ENCODE results near the gene HOXC10.

DNA sequence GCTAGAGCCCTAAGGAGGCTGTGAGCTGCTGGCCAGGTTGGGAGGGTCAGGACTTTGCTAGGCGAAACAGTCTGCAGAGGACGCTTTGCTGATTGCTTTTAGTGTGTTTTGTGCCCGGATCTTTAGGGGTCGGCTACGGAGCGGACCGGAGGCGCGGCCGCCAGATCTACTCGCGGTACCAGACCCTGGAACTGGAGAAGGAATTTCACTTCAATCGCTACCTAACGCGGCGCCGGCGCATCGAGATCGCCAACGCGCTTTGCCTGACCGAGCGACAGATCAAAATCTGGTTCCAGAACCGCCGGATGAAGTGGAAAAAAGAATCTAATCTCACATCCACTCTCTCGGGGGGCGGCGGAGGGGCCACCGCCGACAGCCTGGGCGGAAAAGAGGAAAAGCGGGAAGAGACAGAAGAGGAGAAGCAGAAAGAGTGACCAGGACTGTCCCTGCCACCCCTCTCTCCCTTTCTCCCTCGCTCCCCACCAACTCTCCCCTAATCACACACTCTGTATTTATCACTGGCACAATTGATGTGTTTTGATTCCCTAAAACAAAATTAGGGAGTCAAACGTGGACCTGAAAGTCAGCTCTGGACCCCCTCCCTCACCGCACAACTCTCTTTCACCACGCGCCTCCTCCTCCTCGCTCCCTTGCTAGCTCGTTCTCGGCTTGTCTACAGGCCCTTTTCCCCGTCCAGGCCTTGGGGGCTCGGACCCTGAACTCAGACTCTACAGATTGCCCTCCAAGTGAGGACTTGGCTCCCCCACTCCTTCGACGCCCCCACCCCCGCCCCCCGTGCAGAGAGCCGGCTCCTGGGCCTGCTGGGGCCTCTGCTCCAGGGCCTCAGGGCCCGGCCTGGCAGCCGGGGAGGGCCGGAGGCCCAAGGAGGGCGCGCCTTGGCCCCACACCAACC lies 44.8 kb downstream of the HOXC10 start:
- TF ChIP-seq CTCF (IDR thresholded peaks at IDR 0.05; ENCODE audit: low read depth, low read length, poor library complexity, severe bottlenecking) (no peak), EZH2phosphoT487 (IDR thresholded peaks at IDR 0.05; ENCODE audit: borderline replicate concordance, low read length) (no peak)

All from DOHH2 (cell line).